DOHH2 (cell line): Measurements from ENCODE around the gene SLC6A17.

Source experiments
- EZH2phosphoT487 ChIP-seq: fragments of 200-600 bp; sonication (generic); IDR thresholded peaks from 2 replicates; pipeline ENCODE4 v1.6.1; 2017; ENCODE audit warnings: borderline replicate concordance, mild to moderate bottlenecking, antibody characterized with exemption, low read length, moderate library complexity, mixed read lengths
- TF ChIP-seq, protein P1 (sequence below): fragments of 200-600 bp; sonication (generic); IDR thresholded peaks from one replicate; pipeline ENCODE4 v1.5.1; 2014; ENCODE audit warnings: antibody characterized with exemption, mild to moderate bottlenecking, low read depth, low read length; ENCODE audit not compliant: poor library complexity, severe bottlenecking

DNA sequence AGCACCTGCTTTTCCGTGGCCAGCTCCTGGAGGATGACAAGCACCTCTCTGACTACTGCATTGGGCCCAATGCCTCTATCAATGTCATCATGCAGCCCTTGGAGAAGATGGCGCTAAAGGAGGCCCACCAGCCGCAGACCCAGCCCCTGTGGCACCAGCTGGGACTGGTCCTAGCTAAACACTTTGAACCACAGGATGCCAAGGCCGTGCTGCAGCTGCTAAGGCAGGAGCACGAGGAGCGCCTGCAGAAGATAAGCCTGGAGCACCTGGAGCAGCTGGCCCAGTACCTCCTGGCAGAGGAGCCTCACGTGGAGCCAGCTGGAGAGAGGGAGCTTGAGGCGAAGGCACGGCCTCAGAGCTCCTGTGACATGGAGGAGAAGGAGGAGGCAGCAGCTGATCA lies 37.6 kb upstream of the SLC6A17 start:
- TF ChIP-seq, protein P1, sequence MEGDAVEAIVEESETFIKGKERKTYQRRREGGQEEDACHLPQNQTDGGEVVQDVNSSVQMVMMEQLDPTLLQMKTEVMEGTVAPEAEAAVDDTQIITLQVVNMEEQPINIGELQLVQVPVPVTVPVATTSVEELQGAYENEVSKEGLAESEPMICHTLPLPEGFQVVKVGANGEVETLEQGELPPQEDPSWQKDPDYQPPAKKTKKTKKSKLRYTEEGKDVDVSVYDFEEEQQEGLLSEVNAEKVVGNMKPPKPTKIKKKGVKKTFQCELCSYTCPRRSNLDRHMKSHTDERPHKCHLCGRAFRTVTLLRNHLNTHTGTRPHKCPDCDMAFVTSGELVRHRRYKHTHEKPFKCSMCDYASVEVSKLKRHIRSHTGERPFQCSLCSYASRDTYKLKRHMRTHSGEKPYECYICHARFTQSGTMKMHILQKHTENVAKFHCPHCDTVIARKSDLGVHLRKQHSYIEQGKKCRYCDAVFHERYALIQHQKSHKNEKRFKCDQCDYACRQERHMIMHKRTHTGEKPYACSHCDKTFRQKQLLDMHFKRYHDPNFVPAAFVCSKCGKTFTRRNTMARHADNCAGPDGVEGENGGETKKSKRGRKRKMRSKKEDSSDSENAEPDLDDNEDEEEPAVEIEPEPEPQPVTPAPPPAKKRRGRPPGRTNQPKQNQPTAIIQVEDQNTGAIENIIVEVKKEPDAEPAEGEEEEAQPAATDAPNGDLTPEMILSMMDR, result no peak
- no peak for TF ChIP-seq EZH2phosphoT487
